ENCODE results near the gene UMOD.

The UMOD gene

DNA sequence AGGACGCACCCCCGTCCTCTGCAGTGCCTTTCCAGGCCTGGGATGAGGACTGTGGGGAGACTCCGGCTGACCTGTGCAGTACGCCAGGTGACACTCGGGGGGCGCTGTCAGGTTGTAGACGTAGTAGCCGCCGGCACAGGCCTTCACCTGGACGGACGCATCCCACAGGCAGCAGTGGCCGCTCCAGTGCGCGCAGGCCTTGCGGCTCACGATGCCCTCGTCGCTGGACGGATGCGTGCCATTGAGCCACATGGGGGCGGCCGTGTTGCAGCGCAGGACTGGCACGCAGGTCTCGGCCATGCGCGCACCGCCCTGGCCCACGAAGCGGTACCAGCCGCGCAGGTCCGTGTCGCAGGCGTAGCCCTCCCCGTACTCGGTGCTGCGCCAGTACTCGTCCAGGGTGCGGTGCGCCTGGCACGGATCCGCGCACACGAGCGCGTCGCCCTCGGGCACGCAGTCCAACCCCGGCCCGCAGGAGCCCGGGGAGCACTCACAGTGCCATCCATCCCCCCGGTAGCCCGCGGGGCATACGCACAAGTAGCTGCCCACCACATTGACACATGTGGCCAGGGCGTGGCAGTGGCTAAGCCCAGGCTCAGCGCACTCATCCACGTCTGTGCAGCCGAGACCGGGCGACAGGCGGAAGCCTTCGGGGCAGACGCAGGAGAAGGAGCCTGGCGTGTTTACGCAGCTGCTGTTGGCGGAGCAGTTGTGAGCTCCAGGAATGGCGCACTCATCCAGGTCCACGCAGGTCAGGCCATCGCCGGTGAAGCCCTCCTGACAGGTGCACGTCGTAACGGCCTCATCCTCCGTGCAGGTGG is 3.9 kb downstream of the UMOD start:
- TF ChIP-seq, protein P1, sequence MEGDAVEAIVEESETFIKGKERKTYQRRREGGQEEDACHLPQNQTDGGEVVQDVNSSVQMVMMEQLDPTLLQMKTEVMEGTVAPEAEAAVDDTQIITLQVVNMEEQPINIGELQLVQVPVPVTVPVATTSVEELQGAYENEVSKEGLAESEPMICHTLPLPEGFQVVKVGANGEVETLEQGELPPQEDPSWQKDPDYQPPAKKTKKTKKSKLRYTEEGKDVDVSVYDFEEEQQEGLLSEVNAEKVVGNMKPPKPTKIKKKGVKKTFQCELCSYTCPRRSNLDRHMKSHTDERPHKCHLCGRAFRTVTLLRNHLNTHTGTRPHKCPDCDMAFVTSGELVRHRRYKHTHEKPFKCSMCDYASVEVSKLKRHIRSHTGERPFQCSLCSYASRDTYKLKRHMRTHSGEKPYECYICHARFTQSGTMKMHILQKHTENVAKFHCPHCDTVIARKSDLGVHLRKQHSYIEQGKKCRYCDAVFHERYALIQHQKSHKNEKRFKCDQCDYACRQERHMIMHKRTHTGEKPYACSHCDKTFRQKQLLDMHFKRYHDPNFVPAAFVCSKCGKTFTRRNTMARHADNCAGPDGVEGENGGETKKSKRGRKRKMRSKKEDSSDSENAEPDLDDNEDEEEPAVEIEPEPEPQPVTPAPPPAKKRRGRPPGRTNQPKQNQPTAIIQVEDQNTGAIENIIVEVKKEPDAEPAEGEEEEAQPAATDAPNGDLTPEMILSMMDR (conservative IDR thresholded peaks at IDR 0.05; ENCODE audit: low read depth, low read length), result no peak
- H3K4me3 ChIP-seq (ENCODE audit: low read depth, low read length), result no peak overlapping the region
- DNase-seq (ENCODE audit: low read depth), result no peak

- TF ChIP-seq, protein P1 (conservative IDR thresholded peaks at IDR 0.05; ENCODE audit: low read depth, low read length), result no peak
- DNase-seq (ENCODE audit: low read depth), result no peak
These were observed 4.7 kb downstream of the UMOD start for GRCh38 chr16:20347666-20348364.

DNA sequence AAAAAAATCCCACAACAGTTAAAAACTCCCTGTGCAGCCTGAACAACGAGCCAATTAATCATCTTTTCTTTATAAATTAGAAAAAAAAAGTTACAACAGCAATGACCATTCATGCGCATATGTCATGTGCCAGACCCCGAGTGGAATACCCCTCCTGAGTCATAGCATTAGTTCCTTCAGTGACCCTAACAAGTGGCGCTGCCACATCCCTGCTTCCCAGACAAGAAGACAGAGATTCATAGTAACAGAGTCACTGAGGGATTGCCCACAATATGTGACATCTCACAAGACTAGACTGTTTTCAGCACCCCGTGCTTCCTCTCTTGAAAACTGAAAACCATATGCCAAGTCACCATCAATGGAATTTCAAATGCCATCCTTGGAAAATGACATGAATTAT is 7.9 kb downstream of the UMOD start:
- TF ChIP-seq, protein P1 (conservative IDR thresholded peaks at IDR 0.05; ENCODE audit: low read depth, low read length), result no peak
- no peak for DNase-seq (ENCODE audit: low read depth)
- no peak overlapping the region for H3K4me3 ChIP-seq (ENCODE audit: low read depth, low read length)

More at GRCh38 chr16:20347666-20348364, 4.7 kb downstream of the UMOD start:
- no peak overlapping the region for H3K4me3 ChIP-seq (ENCODE audit: low read depth, low read length)

- H3K4me3 ChIP-seq (ENCODE audit: low read depth, low read length), result no peak overlapping the region
- TF ChIP-seq, protein P1 (conservative IDR thresholded peaks at IDR 0.05; ENCODE audit: low read depth, low read length), result no peak
- DNase-seq (ENCODE audit: low read depth), result no peak
These were observed 12.8 kb downstream of the UMOD start for GRCh38 chr16:20339744-20340143.

- TF ChIP-seq, protein P1 (conservative IDR thresholded peaks at IDR 0.05; ENCODE audit: low read depth, low read length), result no peak
- H3K4me3 ChIP-seq (ENCODE audit: low read depth, low read length), result no peak overlapping the region
- no peak for DNase-seq (ENCODE audit: low read depth)
These were observed 15.6 kb downstream of the UMOD start for GRCh38 chr16:20336955-20337354.

- DNase-seq (ENCODE audit: low read depth), result no peak
- TF ChIP-seq, protein P1 (conservative IDR thresholded peaks at IDR 0.05; ENCODE audit: low read depth, low read length), result no peak
- H3K4me3 ChIP-seq (ENCODE audit: low read depth, low read length), result no peak overlapping the region
These were observed 18.1 kb downstream of the UMOD start for GRCh38 chr16:20334396-20334795.
